ENCODE data around the gene PAN3. TPM values are rescaled to one million over a fixed set of nuclear protein-coding genes. Genes with fewer than 3 reads are reported as not detected.

The PAN3 gene
- total and polyA plus RNA-seq, 2 experiments from 2014 or later = 16.7 to 17.3 TPM

- Histone ChIP-seq H2AFZ (no peak overlapping the region), H4K20me1 (ENCODE audit: insufficient read depth) (peaks cover 8% of the 10 kb centered on the region; the same call in 1 of the 2 replicates), H3K36me3 (ENCODE audit: low read depth) (no peaks in the 10 kb centered on the region; the same call in 1 of the 2 replicates), H3K4me1 (ENCODE audit: insufficient read depth) (peaks cover 5% of the 10 kb centered on the region; the same call in 1 of the 2 replicates), H3K4me3 (no peak overlapping the region), H3K27me3 (replicated peaks; ENCODE audit: insufficient read depth) (no peaks in the 10 kb centered on the region), H3K79me2 (ENCODE audit: insufficient read depth) (peaks cover 99% of the 10 kb centered on the region), H3K9me2 (ENCODE audit: insufficient read depth) (no peaks in the 10 kb centered on the region), H3F3A (ENCODE audit: insufficient read depth) (peaks cover 3% of the 10 kb centered on the region; the same call in 1 of the 2 replicates), H3K27ac (no peak overlapping the region), H3K9me3 (ENCODE audit: low read depth) (no peaks in the 10 kb centered on the region), H3K4me2 (ENCODE audit: unreplicated experiment) (no peak overlapping the region), H3K9ac (no peak overlapping the region)
- no peak for TF ChIP-seq EZH2phosphoT487 (IDR thresholded peaks at IDR 0.05; ENCODE audit: insufficient read depth, low read depth)
- TF ChIP-seq EZH2 (IDR thresholded peaks at IDR 0.05; ENCODE audit: insufficient read depth, poor library complexity, severe bottlenecking) = no peak
- 96 to 98% methylated on average over 5 of the region's 5 CpGs for WGBS, 2 experiments (ENCODE audit: low coverage in 1 of 2, low lambda C conversion rate in 2 of 2, missing lambda C conversion rate in 2 of 2)
- no peak for DNase-seq
- in situ Hi-C loops (cut with MboI) = no loop called here
Observed at GRCh38 chr13:28171266-28171665, 32.9 kb downstream of the PAN3 start.

- Histone ChIP-seq H3K36me3 (ENCODE audit: low read depth) (peaks cover 4% of the 10 kb centered on the region), H3F3A (ENCODE audit: insufficient read depth) (peaks cover 3% of the 10 kb centered on the region; the same call in 1 of the 2 replicates), H2AFZ (no peak overlapping the region), H3K27me3 (replicated peaks; ENCODE audit: insufficient read depth) (no peaks in the 10 kb centered on the region), H3K9me3 (ENCODE audit: low read depth) (no peaks in the 10 kb centered on the region), H3K27ac (no peak overlapping the region), H3K9ac (no peak overlapping the region), H3K4me2 (ENCODE audit: unreplicated experiment) (no peak overlapping the region), H3K4me1 (ENCODE audit: insufficient read depth) (peaks cover 5% of the 10 kb centered on the region; the same call in 1 of the 2 replicates), H3K4me3 (no peak overlapping the region), H3K79me2 (ENCODE audit: insufficient read depth) (peaks cover 90% of the 10 kb centered on the region), H4K20me1 (ENCODE audit: insufficient read depth) (peaks cover 8% of the 10 kb centered on the region; the same call in 1 of the 2 replicates), H3K9me2 (ENCODE audit: insufficient read depth) (no peaks in the 10 kb centered on the region)
- in situ Hi-C loops (cut with MboI) = no loop called here
- TF ChIP-seq EZH2phosphoT487 (IDR thresholded peaks at IDR 0.05; ENCODE audit: insufficient read depth, low read depth) (no peak), EZH2 (IDR thresholded peaks at IDR 0.05; ENCODE audit: insufficient read depth, poor library complexity, severe bottlenecking) (no peak)
- WGBS, 2 experiments (ENCODE audit: low coverage in 1 of 2, low lambda C conversion rate in 2 of 2, missing lambda C conversion rate in 2 of 2) = 50% methylated on average over 2 of the region's 2 CpGs
- no peak for DNase-seq
Observed at GRCh38 chr13:28172947-28173346, 34.6 kb downstream of the PAN3 start.

GRCh38 chr13:28173793-28174192, 35.4 kb downstream of the PAN3 start:
- H3K9ac ChIP-seq = no peak overlapping the region
- H3K27me3 ChIP-seq (replicated peaks; ENCODE audit: insufficient read depth) = no peaks in the 10 kb centered on the region
- H3K36me3 ChIP-seq (ENCODE audit: low read depth) = peaks cover 7% of the 10 kb centered on the region
- H3K79me2 ChIP-seq (ENCODE audit: insufficient read depth) = peaks cover 90% of the 10 kb centered on the region
- peak; percentile 10 for DNase-seq
- no peak overlapping the region for H3K4me2 ChIP-seq (ENCODE audit: unreplicated experiment)
- TF ChIP-seq EZH2phosphoT487 (IDR thresholded peaks at IDR 0.05; ENCODE audit: insufficient read depth, low read depth) = no peak
- TF ChIP-seq EZH2 (IDR thresholded peaks at IDR 0.05; ENCODE audit: insufficient read depth, poor library complexity, severe bottlenecking) = no peak
- peaks cover 3% of the 10 kb centered on the region; the same call in 1 of the 2 replicates for H3F3A ChIP-seq (ENCODE audit: insufficient read depth)
- peaks cover 8% of the 10 kb centered on the region; the same call in 1 of the 2 replicates for H4K20me1 ChIP-seq (ENCODE audit: insufficient read depth)
- no peak overlapping the region for H2AFZ ChIP-seq
- H3K9me3 ChIP-seq (ENCODE audit: low read depth) = no peaks in the 10 kb centered on the region
- no peak overlapping the region for H3K27ac ChIP-seq
- no peak overlapping the region for H3K4me3 ChIP-seq
- in situ Hi-C loops (cut with MboI) = no loop called here
- H3K4me1 ChIP-seq (ENCODE audit: insufficient read depth) = peaks cover 5% of the 10 kb centered on the region; the same call in 1 of the 2 replicates
- H3K9me2 ChIP-seq (ENCODE audit: insufficient read depth) = no peaks in the 10 kb centered on the region

GRCh38 chr13:28177327-28177726, 39.0 kb downstream of the PAN3 start:
- peaks cover 8% of the 10 kb centered on the region for H3K36me3 ChIP-seq (ENCODE audit: low read depth)
- H3K4me2 ChIP-seq (ENCODE audit: unreplicated experiment) = no peak overlapping the region
- no peak overlapping the region for H3K27ac ChIP-seq
- H3F3A ChIP-seq (ENCODE audit: insufficient read depth) = peaks cover 24% of the 10 kb centered on the region
- no peak overlapping the region for H3K4me3 ChIP-seq
- peaks cover 74% of the 10 kb centered on the region for H3K79me2 ChIP-seq (ENCODE audit: insufficient read depth)
- no peak for DNase-seq
- no peak overlapping the region for H3K9ac ChIP-seq
- peaks cover 5% of the 10 kb centered on the region; the same call in 1 of the 2 replicates for H4K20me1 ChIP-seq (ENCODE audit: insufficient read depth)
- no peak for TF ChIP-seq EZH2phosphoT487 (IDR thresholded peaks at IDR 0.05; ENCODE audit: insufficient read depth, low read depth)
- no peak for TF ChIP-seq EZH2 (IDR thresholded peaks at IDR 0.05; ENCODE audit: insufficient read depth, poor library complexity, severe bottlenecking)
- H3K9me2 ChIP-seq (ENCODE audit: insufficient read depth) = no peaks in the 10 kb centered on the region
- in situ Hi-C loops (cut with MboI) = no loop called here
- no peaks in the 10 kb centered on the region for H3K27me3 ChIP-seq (replicated peaks; ENCODE audit: insufficient read depth)
- no peak overlapping the region for H2AFZ ChIP-seq
- no peaks in the 10 kb centered on the region for H3K9me3 ChIP-seq (ENCODE audit: low read depth)
- H3K4me1 ChIP-seq (ENCODE audit: insufficient read depth) = peaks cover 14% of the 10 kb centered on the region

GRCh38 chr13:28177877-28178276, 39.5 kb downstream of the PAN3 start:
- WGBS, 2 experiments (ENCODE audit: low coverage in 1 of 2, low lambda C conversion rate in 2 of 2, missing lambda C conversion rate in 2 of 2) = 98 to 100% methylated on average over 1 of the region's 1 CpG
- no peaks in the 10 kb centered on the region for H3K27me3 ChIP-seq (replicated peaks; ENCODE audit: insufficient read depth)
- H3K27ac ChIP-seq = no peak overlapping the region
- H3K4me1 ChIP-seq (ENCODE audit: insufficient read depth) = peaks cover 14% of the 10 kb centered on the region
- peaks cover 25% of the 10 kb centered on the region for H3F3A ChIP-seq (ENCODE audit: insufficient read depth)
- 0 out of 2 replicates have a peak, but pooled peaks cover 2% of the 10 kb centered on the region for H3K9me2 ChIP-seq (ENCODE audit: insufficient read depth)
- H3K36me3 ChIP-seq (ENCODE audit: low read depth) = peaks cover 8% of the 10 kb centered on the region
- no peak overlapping the region for H2AFZ ChIP-seq
- H3K4me2 ChIP-seq (ENCODE audit: unreplicated experiment) = no peak overlapping the region
- TF ChIP-seq EZH2 (IDR thresholded peaks at IDR 0.05; ENCODE audit: insufficient read depth, poor library complexity, severe bottlenecking) = no peak
- TF ChIP-seq EZH2phosphoT487 (IDR thresholded peaks at IDR 0.05; ENCODE audit: insufficient read depth, low read depth) = no peak
- H3K9ac ChIP-seq = no peak overlapping the region
- peaks cover 5% of the 10 kb centered on the region; the same call in 1 of the 2 replicates for H4K20me1 ChIP-seq (ENCODE audit: insufficient read depth)
- H3K79me2 ChIP-seq (ENCODE audit: insufficient read depth) = peaks cover 73% of the 10 kb centered on the region
- no peak for DNase-seq
- no peak overlapping the region for H3K4me3 ChIP-seq
- in situ Hi-C loops (cut with MboI) = no loop called here
- no peaks in the 10 kb centered on the region for H3K9me3 ChIP-seq (ENCODE audit: low read depth)
